TTC549 (cell line): ENCODE results near the gene MYD88.

Experiments used
- FAIRE-seq: peaks from 2 replicates; lab custom pipeline; 2012; peaks lifted over from hg19 to GRCh38; lab: Jason Lieb, UNC

The MYD88 gene

GRCh38 chr3:38138349-38139190 lies at the start of gene MYD88:
TSS of gene MYD88 (plus strand) at chr3:38138661. CDS start at chr3:38138701, 40 bp downstream.
- FAIRE-seq = no peak

- FAIRE-seq = no peak
These were observed 49.3 kb upstream of the MYD88 start for GRCh38 chr3:38089163-38089562.

- no peak for FAIRE-seq
These were observed 48.0 kb upstream of the MYD88 start for GRCh38 chr3:38090453-38090852.

GRCh38 chr3:38094999-38095398 lies 43.5 kb upstream of the MYD88 start:
- FAIRE-seq = no peak

GRCh38 chr3:38095669-38096483 lies 42.6 kb upstream of the MYD88 start:
- no peak for FAIRE-seq

GRCh38 chr3:38097446-38098375 lies 40.8 kb upstream of the MYD88 start:
- no peak for FAIRE-seq

- FAIRE-seq = no peak
These were observed 40.1 kb upstream of the MYD88 start for GRCh38 chr3:38098376-38098723.

GRCh38 chr3:38099518-38099917 lies 38.9 kb upstream of the MYD88 start:
- no peak for FAIRE-seq

GRCh38 chr3:38100498-38100897 lies 38.0 kb upstream of the MYD88 start:
- no peak for FAIRE-seq

GRCh38 chr3:38101811-38102443 lies 36.5 kb upstream of the MYD88 start:
- no peak for FAIRE-seq

- FAIRE-seq = no peak
These were observed 36.0 kb upstream of the MYD88 start for GRCh38 chr3:38102444-38102814.

GRCh38 chr3:38105525-38105924 lies 32.9 kb upstream of the MYD88 start:
- no peak for FAIRE-seq

- FAIRE-seq = no peak
These were observed 30.4 kb upstream of the MYD88 start for GRCh38 chr3:38107911-38108648.

GRCh38 chr3:38108649-38109579 lies 29.5 kb upstream of the MYD88 start:
- FAIRE-seq = no peak

GRCh38 chr3:38109580-38110313 lies 28.7 kb upstream of the MYD88 start:
- FAIRE-seq = no peak

GRCh38 chr3:38110314-38111050 lies 28.0 kb upstream of the MYD88 start:
- no peak for FAIRE-seq

- no peak for FAIRE-seq
These were observed 27.3 kb upstream of the MYD88 start for GRCh38 chr3:38111201-38111600.

- no peak for FAIRE-seq
These were observed 26.6 kb upstream of the MYD88 start for GRCh38 chr3:38111696-38112377.
